ENCODE measurements around the gene ANKRD24.
"Not testable (repeated sequence)": the region's sequence is repeated elsewhere in the genome, so short reads cannot be mapped to it uniquely, and the experiment has no call there.

Gene ANKRD24

GRCh38 chr19:4174213-4174894 lies 8.1 kb upstream of the ANKRD24 start:
- no peak for DNase-seq

- DNase-seq, result no peak
Observed at GRCh38 chr19:4174895-4175668, 7.4 kb upstream of the ANKRD24 start.

- DNase-seq, result no peak
Observed at GRCh38 chr19:4175669-4175931, 6.9 kb upstream of the ANKRD24 start.

- no peak for DNase-seq
Observed at GRCh38 chr19:4177146-4177545, 5.3 kb upstream of the ANKRD24 start.

- DNase-seq, result no peak
Observed at GRCh38 chr19:4178990-4179389, 3.5 kb upstream of the ANKRD24 start.

GRCh38 chr19:4181053-4181508 lies 1.4 kb upstream of the ANKRD24 start:
- DNase-seq, result no peak

GRCh38 chr19:4183967-4184717 lies 1.7 kb downstream of the ANKRD24 start:
- no peak for DNase-seq

GRCh38 chr19:4184718-4185352 lies 2.3 kb downstream of the ANKRD24 start:
- no peak for DNase-seq

GRCh38 chr19:4185413-4186086 lies 3.1 kb downstream of the ANKRD24 start:
- DNase-seq, result no peak

GRCh38 chr19:4186087-4186993 lies 3.9 kb downstream of the ANKRD24 start:
- peak; percentile 75 for DNase-seq

GRCh38 chr19:4187313-4188122 lies 5.0 kb downstream of the ANKRD24 start:
- DNase-seq, result no peak

- DNase-seq, result no peak
Observed at GRCh38 chr19:4189641-4190040, 7.2 kb downstream of the ANKRD24 start.

GRCh38 chr19:4192537-4192936 lies 10.0 kb downstream of the ANKRD24 start:
- DNase-seq, result not testable (repeated sequence)

GRCh38 chr19:4194353-4194752 lies 11.9 kb downstream of the ANKRD24 start:
- DNase-seq, result no peak

- no peak for DNase-seq
Observed at GRCh38 chr19:4196009-4196408, 13.5 kb downstream of the ANKRD24 start.

GRCh38 chr19:4196587-4197148 lies 14.2 kb downstream of the ANKRD24 start:
- no peak for DNase-seq

GRCh38 chr19:4197228-4197624 lies 14.7 kb downstream of the ANKRD24 start:
- no peak for DNase-seq

- DNase-seq, result no peak
Observed at GRCh38 chr19:4197625-4198466, 15.4 kb downstream of the ANKRD24 start.

- no peak for DNase-seq
Observed at GRCh38 chr19:4198467-4199126, 16.1 kb downstream of the ANKRD24 start.

Data from kidney glomerular epithelial cell (primary cell).